Keratinocyte (primary cell): Measurements from ENCODE around the gene DENND2A. TPM values are rescaled to one million over a fixed set of nuclear protein-coding genes. Genes with fewer than 3 reads are reported as not detected.

ENCODE experiments used
- DNase-seq: peaks from one replicate; pipeline ENCODE4 v3.0.0-alpha.2; 2011; ENCODE audit warnings: low read depth, missing footprints, low spot score
- FAIRE-seq: peaks from 2 replicates; lab custom pipeline; 2011; peaks lifted over from hg19 to GRCh38; lab: Jason Lieb, UNC
- H2AFZ ChIP-seq: 2 replicates; pipeline ENCODE4 v1.6.0; 2012; ENCODE audit warnings: low read length, control low read depth, inconsistent platforms; ENCODE audit not compliant: control insufficient read depth
- H3K27ac ChIP-seq: 2 replicates; pipeline ENCODE4 v1.5.1; 2011; ENCODE audit warnings: low read length; ENCODE audit not compliant: control insufficient read depth, insufficient read depth
- H3K27me3 ChIP-seq: 3 replicates; pipeline ENCODE4 v1.6.0; 2011; ENCODE audit warnings: low read length; ENCODE audit not compliant: control insufficient read depth, insufficient read depth; ENCODE audit errors: extremely low read depth
- H3K36me3 ChIP-seq, 2 experiments: 2 replicates in 1 of 2; 3 replicates in 1 of 2; pipeline ENCODE4 v1.5.1; 2011; ENCODE audit warnings: low read length in 2 of 2, mild to moderate bottlenecking in 1 of 2; ENCODE audit not compliant: control insufficient read depth in 2 of 2, insufficient read depth in 2 of 2; ENCODE audit errors: extremely low read depth in 1 of 2
- H3K4me1 ChIP-seq: 3 replicates; pipeline ENCODE4 v1.5.1; 2011; ENCODE audit warnings: low read length; ENCODE audit not compliant: control insufficient read depth, insufficient read depth; ENCODE audit errors: extremely low read depth
- H3K4me2 ChIP-seq: 3 replicates; pipeline ENCODE4 v1.6.0; 2011; ENCODE audit warnings: low read depth, low read length; ENCODE audit not compliant: control insufficient read depth, insufficient read depth; ENCODE audit errors: extremely low read depth
- H3K4me3 ChIP-seq, 3 experiments: fragments of 200-600 bp in 1 of 3; sonication (generic) in 1 of 3; 2 replicates in 2 of 3; 3 replicates in 1 of 3; pipeline ENCODE4 v1.5.1; 2011 to 2016; ENCODE audit warnings: low read length in 3 of 3, mild to moderate bottlenecking in 3 of 3, control low read depth in 2 of 3, inconsistent platforms in 1 of 3, low read depth in 1 of 3, mixed read lengths in 1 of 3, mixed run types in 1 of 3, moderate library complexity in 1 of 3; ENCODE audit not compliant: control insufficient read depth in 2 of 3, insufficient read depth in 2 of 3; ENCODE audit errors: extremely low read depth in 1 of 3
- H3K79me2 ChIP-seq: 2 replicates; pipeline ENCODE4 v1.6.0; 2012; ENCODE audit warnings: low read length; ENCODE audit not compliant: control insufficient read depth, insufficient read depth
- H3K9ac ChIP-seq: 3 replicates; pipeline ENCODE4 v1.6.0; 2011; ENCODE audit warnings: low read length; ENCODE audit not compliant: control insufficient read depth, insufficient read depth; ENCODE audit errors: extremely low read depth
- H3K9me1 ChIP-seq: 3 replicates; pipeline ENCODE4 v1.6.0; 2011; ENCODE audit warnings: low read length; ENCODE audit not compliant: control insufficient read depth, insufficient read depth; ENCODE audit errors: extremely low read depth
- H3K9me3 ChIP-seq: 2 replicates; pipeline ENCODE4 v1.5.1; 2012; ENCODE audit warnings: low read depth, low read length; ENCODE audit not compliant: control insufficient read depth
- H4K20me1 ChIP-seq: 3 replicates; pipeline ENCODE4 v1.6.0; 2011; ENCODE audit warnings: low read length; ENCODE audit not compliant: control insufficient read depth, insufficient read depth; ENCODE audit errors: extremely low read depth
- CTCF ChIP-seq, 3 experiments: IDR thresholded peaks in 1 of 3; conservative IDR thresholded peaks in 1 of 3; optimal IDR thresholded peaks in 1 of 3; 2 replicates in 2 of 3; 3 replicates in 1 of 3; pipeline versions ENCODE3 to v1.5.1; 2011; ENCODE audit warnings: low read length in 3 of 3, mild to moderate bottlenecking in 3 of 3, moderate library complexity in 2 of 3, control low read depth in 1 of 3, inconsistent platforms in 1 of 3; ENCODE audit not compliant: insufficient read depth in 2 of 3; ENCODE audit errors: extremely low read depth in 1 of 3
- EZH2 ChIP-seq: IDR thresholded peaks from one replicate; pipeline ENCODE4 v1.6.1; 2012; ENCODE audit warnings: inconsistent platforms, mild to moderate bottlenecking, low read length, moderate library complexity
- dilution Hi-C: fragments of 300-500 bp; cut with MboI; formaldehyde crosslinking; loops from one replicate; pipeline ENCODE4 v1.7.0; 2020; ENCODE audit warnings: low sequenced_read_pairs; ENCODE audit not compliant: extremely low pct_ligation_motif_present
- polyA plus RNA-seq, 5 experiments: library from polyadenylated mRNA; depleted of rRNA in 3 of 5; stranded (reverse) in 3 of 5; stranded (forward) in 1 of 5; unstranded in 1 of 5; fragments of >200 nt; gene quantifications; 1 replicate in 1 of 5; 2 replicates in 3 of 5; 3 replicates in 1 of 5; pipeline versions ENCODE4 v1.2.1 to v1.2.3, GENCODE V29; 2011 to 2012; ENCODE audit warnings: missing spikeins in 2 of 5, low read depth in 1 of 5, low replicate concordance in 1 of 5

The DENND2A gene
- polyA plus RNA-seq, 1 donor (not counting 4 experiments of a cell fraction or from before 2014, with no cell fraction given), result 1.8 TPM

- Histone ChIP-seq H2AFZ (no peak overlapping the region), H3K27ac (no peak overlapping the region), H3K36me3 (no peaks in the 10 kb centered on the region), H4K20me1 (no peaks in the 10 kb centered on the region), H3K4me3 (no peak overlapping the region), H3K4me2 (no peak overlapping the region), H3K9me1 (no peaks in the 10 kb centered on the region), H3K27me3 (no peaks in the 10 kb centered on the region), H3K9me3 (no peaks in the 10 kb centered on the region), H3K79me2 (no peaks in the 10 kb centered on the region), H3K4me1 (peaks cover 12% of the 10 kb centered on the region), H3K9ac (no peak overlapping the region)
- DNase-seq, result no peak
- FAIRE-seq, result no peak
- no peak for TF ChIP-seq EZH2
- TF ChIP-seq CTCF (optimal IDR thresholded peaks at IDR 0.05 in 1 of 3, IDR thresholded peaks at IDR 0.05 in 1 of 3, conservative IDR thresholded peaks at IDR 0.05 in 1 of 3; ENCODE audit: extremely low read depth in 1 of 3, insufficient read depth in 2 of 3, low read length in 3 of 3), result no peak
- dilution Hi-C loops, result no loop called here
These were observed 113.6 kb downstream of the DENND2A start for GRCh38 chr7:140526787-140527664.

- no peak overlapping the region for H3K4me2 ChIP-seq
- no peak overlapping the region for H3K27ac ChIP-seq
- no peak overlapping the region for H2AFZ ChIP-seq
These were observed 114.4 kb downstream of the DENND2A start for GRCh38 chr7:140526214-140526613.

More at GRCh38 chr7:140526214-140526613, 114.4 kb downstream of the DENND2A start:
- no peak for TF ChIP-seq CTCF (optimal IDR thresholded peaks at IDR 0.05 in 1 of 3, IDR thresholded peaks at IDR 0.05 in 1 of 3, conservative IDR thresholded peaks at IDR 0.05 in 1 of 3; ENCODE audit: extremely low read depth in 1 of 3, insufficient read depth in 2 of 3, low read length in 3 of 3)
- no peak for FAIRE-seq
- H3K9me1 ChIP-seq, result no peaks in the 10 kb centered on the region
- H3K9me3 ChIP-seq, result no peaks in the 10 kb centered on the region
- no peaks in the 10 kb centered on the region for H3K36me3 ChIP-seq
- no peaks in the 10 kb centered on the region for H4K20me1 ChIP-seq
- no peak overlapping the region for H3K9ac ChIP-seq
- dilution Hi-C loops, result no loop called here
- H3K4me3 ChIP-seq, result no peak overlapping the region
- DNase-seq, result no peak
- no peaks in the 10 kb centered on the region for H3K27me3 ChIP-seq
- H3K4me1 ChIP-seq, result peaks cover 12% of the 10 kb centered on the region
- H3K79me2 ChIP-seq, result no peaks in the 10 kb centered on the region
